ENCODE measurements around the gene LRRC61.
"Not testable (repeated sequence)": the region's sequence is repeated elsewhere in the genome, so short reads cannot be mapped to it uniquely, and the experiment has no call there.

Gene LRRC61

DNA sequence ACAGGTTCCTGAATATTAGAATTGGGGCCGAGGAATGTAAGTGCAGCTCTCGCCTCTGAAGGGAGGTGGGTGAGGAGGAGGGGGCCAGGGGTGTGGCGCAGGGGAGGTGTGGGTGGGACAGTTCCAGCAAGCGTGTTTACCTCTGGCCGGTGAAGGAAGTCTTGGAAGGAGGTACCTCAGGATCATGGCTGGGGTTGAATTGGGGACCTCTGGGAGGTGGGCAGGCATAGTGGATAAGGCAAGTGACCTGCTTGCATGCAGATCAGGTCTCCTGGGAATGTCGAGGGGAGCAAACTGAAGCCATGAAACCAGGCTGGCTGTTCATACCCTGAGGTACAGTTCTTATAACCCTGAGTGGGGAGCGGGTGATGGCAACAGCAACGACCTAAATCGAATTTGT is 57.9 kb downstream of the LRRC61 start:
- no peak for DNase-seq (ENCODE audit: insufficient read length, low spot score)

GRCh38 chr7:150381785-150382122 is 58.6 kb downstream of the LRRC61 start:
- no peak for DNase-seq (ENCODE audit: insufficient read length, low spot score)
- no peak for FAIRE-seq

More for the DNA sequence above, 57.9 kb downstream of the LRRC61 start:
- no peak for FAIRE-seq

GRCh38 chr7:150382123-150382843 is 59.1 kb downstream of the LRRC61 start:
- FAIRE-seq (no peak), DNase-seq (ENCODE audit: insufficient read length, low spot score) (no peak)

DNA sequence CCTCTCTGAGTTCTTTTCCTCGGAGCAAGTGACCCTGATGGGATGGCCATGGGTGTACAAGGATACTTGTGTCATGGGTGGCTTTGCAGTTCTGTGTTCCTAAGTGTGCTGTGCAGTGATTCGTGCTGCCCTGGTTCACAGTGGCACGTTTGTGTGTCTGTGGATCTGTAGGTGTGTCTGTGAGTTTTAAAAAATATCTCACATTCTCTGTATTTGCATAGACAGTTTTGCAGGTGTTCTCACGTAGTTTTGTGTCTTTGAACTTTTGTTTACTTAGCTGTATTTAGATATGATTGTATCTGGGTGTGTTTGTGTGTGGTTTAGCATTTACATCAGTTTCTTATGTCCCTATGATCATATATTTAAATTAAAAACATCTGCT is 59.7 kb downstream of the LRRC61 start:
- no peak for FAIRE-seq
- DNase-seq (ENCODE audit: insufficient read length, low spot score) = no peak

DNA sequence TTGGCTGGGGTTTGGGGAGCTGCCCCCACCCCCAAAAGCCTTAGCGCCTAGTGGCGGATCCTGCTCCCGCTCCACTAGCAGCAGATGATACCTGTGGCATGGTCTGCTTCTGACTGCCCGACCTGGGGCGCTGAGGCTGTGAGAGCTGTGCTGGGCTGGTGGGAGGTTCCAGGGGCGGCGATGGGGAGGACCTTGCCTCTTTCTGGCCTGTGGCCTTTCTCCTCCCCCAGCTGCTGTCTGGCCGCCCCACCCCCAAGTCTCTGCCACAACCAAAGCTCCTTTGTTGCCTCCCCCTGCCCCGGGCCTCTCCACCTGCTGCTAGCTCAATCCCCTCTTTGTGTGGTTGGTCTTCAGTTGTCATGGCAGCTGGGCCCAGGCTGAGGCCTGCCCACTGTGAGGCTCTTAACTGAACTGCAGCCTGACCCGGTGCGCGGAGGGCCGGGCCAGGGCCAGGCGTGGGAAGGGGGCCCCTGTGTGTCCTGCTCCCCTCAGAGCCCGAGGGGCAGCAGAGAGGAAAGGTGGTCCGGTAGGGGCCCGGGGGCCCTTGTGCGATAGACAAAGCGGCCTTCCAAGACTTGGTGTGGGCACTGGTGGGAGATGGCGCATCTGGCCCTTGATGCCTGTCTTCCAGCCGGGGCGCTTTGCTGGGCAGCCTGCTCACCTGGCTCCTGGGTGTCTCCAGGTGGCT is 60.7 kb downstream of the LRRC61 start:
- DNase-seq (ENCODE audit: insufficient read length, low spot score) = no peak
- no peak for FAIRE-seq

DNA sequence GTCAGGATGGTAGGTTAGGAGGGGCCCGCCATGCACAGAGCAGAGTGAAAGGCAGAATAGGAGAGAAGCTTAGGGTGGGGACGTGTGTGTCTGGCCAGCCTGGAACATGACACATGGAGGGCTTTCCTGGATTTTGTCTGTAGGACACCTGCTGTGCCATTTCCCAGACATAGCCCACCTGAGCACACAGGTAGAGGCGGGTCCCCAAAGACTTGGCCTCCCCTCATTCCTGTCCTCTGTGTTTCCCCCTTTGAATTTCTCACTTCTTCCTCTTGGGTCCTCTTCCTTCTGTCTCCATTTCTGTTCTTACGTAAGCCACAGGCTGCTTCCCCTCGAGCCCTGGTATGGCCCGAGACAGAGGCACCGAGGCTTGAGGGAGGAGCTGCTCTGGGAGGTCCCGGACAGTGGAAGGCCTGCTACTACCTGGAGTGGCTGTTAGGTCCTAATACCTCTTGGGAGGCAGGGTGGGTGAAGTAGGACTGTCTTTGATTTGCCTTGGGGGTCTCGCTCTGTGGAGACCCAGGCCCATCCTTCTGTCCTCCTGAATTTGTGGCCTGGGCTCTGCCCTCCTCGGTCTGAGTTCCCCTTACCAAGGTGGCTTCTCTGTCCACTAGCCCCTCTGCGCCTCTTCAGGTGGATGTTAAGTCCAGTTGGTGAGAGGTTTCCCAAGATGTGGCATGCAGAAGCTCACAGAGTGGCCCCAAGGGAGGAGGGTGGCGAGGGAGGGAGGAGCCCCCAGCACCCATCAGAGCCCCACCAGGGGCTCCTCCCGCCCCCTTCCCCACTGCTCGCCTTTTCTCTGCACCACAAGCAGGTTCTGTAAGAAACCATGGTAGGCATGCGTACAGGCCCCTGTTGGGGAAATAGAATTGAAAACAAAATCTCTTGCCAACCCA is 61.5 kb downstream of the LRRC61 start:
- FAIRE-seq (no peak), DNase-seq (ENCODE audit: insufficient read length, low spot score) (no peak)

- DNase-seq (ENCODE audit: insufficient read length, low spot score) (no peak), FAIRE-seq (no peak)
Observed at GRCh38 chr7:150385302-150385723, 62.2 kb downstream of the LRRC61 start.

DNA sequence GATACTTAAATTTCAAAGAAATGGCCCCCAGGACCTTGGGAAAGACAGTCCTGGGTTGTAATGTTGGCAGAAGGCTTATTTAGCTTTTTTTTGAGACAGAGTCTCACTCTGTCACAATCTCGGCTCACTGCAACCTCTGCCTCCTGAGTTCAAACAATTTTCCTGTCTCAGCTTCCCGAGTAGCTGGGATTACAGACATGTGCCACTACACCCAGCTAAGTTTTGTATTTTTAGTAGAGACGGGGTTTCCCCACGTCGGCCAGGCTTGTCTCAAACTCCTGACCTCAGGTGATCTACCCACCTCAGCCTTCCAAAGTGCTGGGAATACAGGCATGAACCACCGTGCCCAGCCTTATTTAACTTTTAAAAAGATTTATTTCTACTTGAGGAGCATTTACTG is 62.7 kb downstream of the LRRC61 start:
- not testable (repeated sequence) for DNase-seq (ENCODE audit: insufficient read length, low spot score); FAIRE-seq
